ENCODE data around the gene CDK8.

Gene CDK8

GRCh38 chr13:26335158-26335557 lies 81.2 kb downstream of the CDK8 start:
- H3K27ac ChIP-seq (ENCODE audit: low read length), result no peak overlapping the region
- H3K9me3 ChIP-seq (ENCODE audit: control insufficient read depth in 2 of 2, low read length in 2 of 2), result no peaks in the 10 kb centered on the region
- H3K4me1 ChIP-seq (ENCODE audit: control insufficient read depth, insufficient read depth, low read length), result no peaks in the 10 kb centered on the region
- no peak overlapping the region for H3K9ac ChIP-seq (ENCODE audit: low read length in 2 of 2)
- no peaks in the 10 kb centered on the region for H3K36me3 ChIP-seq (ENCODE audit: control insufficient read depth in 2 of 2, insufficient read depth in 2 of 2, low read length in 2 of 2)
- H3K27me3 ChIP-seq (ENCODE audit: control insufficient read depth in 1 of 2, insufficient read depth in 2 of 2, low read length in 2 of 2), result no peaks in the 10 kb centered on the region
- H3K4me3 ChIP-seq (ENCODE audit: low read length in 2 of 2), result no peak overlapping the region

GRCh38 chr13:26340807-26341206 lies 86.9 kb downstream of the CDK8 start:
- Histone ChIP-seq H3K9ac (ENCODE audit: low read length in 2 of 2) (no peak overlapping the region), H3K9me3 (ENCODE audit: control insufficient read depth in 2 of 2, low read length in 2 of 2) (no peaks in the 10 kb centered on the region), H3K36me3 (ENCODE audit: control insufficient read depth in 2 of 2, insufficient read depth in 2 of 2, low read length in 2 of 2) (peaks cover 0 to 7% of the 10 kb centered on the region in 2 donors), H3K27me3 (ENCODE audit: control insufficient read depth in 1 of 2, insufficient read depth in 2 of 2, low read length in 2 of 2) (no peaks in the 10 kb centered on the region), H3K27ac (ENCODE audit: low read length) (no peak overlapping the region), H3K4me1 (ENCODE audit: control insufficient read depth, insufficient read depth, low read length) (no peaks in the 10 kb centered on the region), H3K4me3 (ENCODE audit: low read length in 2 of 2) (no peak overlapping the region)

- Histone ChIP-seq H3K27me3 (ENCODE audit: control insufficient read depth in 1 of 2, insufficient read depth in 2 of 2, low read length in 2 of 2) (no peaks in the 10 kb centered on the region), H3K9me3 (ENCODE audit: control insufficient read depth in 2 of 2, low read length in 2 of 2) (no peaks in the 10 kb centered on the region), H3K4me3 (ENCODE audit: low read length in 2 of 2) (no peak overlapping the region), H3K4me1 (ENCODE audit: control insufficient read depth, insufficient read depth, low read length) (no peaks in the 10 kb centered on the region), H3K9ac (ENCODE audit: low read length in 2 of 2) (no peak overlapping the region), H3K27ac (ENCODE audit: low read length) (no peak overlapping the region), H3K36me3 (ENCODE audit: control insufficient read depth in 2 of 2, insufficient read depth in 2 of 2, low read length in 2 of 2) (peaks cover 0 to 7% of the 10 kb centered on the region in 2 donors)
Observed at GRCh38 chr13:26342898-26343297, 89.0 kb downstream of the CDK8 start.

GRCh38 chr13:26343816-26344215 lies 89.9 kb downstream of the CDK8 start:
- Histone ChIP-seq H3K9me3 (ENCODE audit: control insufficient read depth in 2 of 2, low read length in 2 of 2) (no peaks in the 10 kb centered on the region), H3K36me3 (ENCODE audit: control insufficient read depth in 2 of 2, insufficient read depth in 2 of 2, low read length in 2 of 2) (peaks cover 0 to 7% of the 10 kb centered on the region in 2 donors), H3K4me3 (ENCODE audit: low read length in 2 of 2) (no peak overlapping the region), H3K27ac (ENCODE audit: low read length) (no peak overlapping the region), H3K9ac (ENCODE audit: low read length in 2 of 2) (no peak overlapping the region), H3K27me3 (ENCODE audit: control insufficient read depth in 1 of 2, insufficient read depth in 2 of 2, low read length in 2 of 2) (no peaks in the 10 kb centered on the region), H3K4me1 (ENCODE audit: control insufficient read depth, insufficient read depth, low read length) (no peaks in the 10 kb centered on the region)

GRCh38 chr13:26344980-26345379 lies 91.1 kb downstream of the CDK8 start:
- no peaks in the 10 kb centered on the region for H3K27me3 ChIP-seq (ENCODE audit: control insufficient read depth in 1 of 2, insufficient read depth in 2 of 2, low read length in 2 of 2)
- no peaks in the 10 kb centered on the region for H3K4me1 ChIP-seq (ENCODE audit: control insufficient read depth, insufficient read depth, low read length)

GRCh38 chr13:26348966-26349365 lies 95.0 kb downstream of the CDK8 start:
- H3K27ac ChIP-seq (ENCODE audit: low read length), result no peak overlapping the region
- no peaks in the 10 kb centered on the region for H3K4me1 ChIP-seq (ENCODE audit: control insufficient read depth, insufficient read depth, low read length)
- no peaks in the 10 kb centered on the region for H3K27me3 ChIP-seq (ENCODE audit: control insufficient read depth in 1 of 2, insufficient read depth in 2 of 2, low read length in 2 of 2)
- no peak overlapping the region for H3K9ac ChIP-seq (ENCODE audit: low read length in 2 of 2)
- peaks cover 0 to 7% of the 10 kb centered on the region in 2 donors for H3K36me3 ChIP-seq (ENCODE audit: control insufficient read depth in 2 of 2, insufficient read depth in 2 of 2, low read length in 2 of 2)
- no peak overlapping the region for H3K4me3 ChIP-seq (ENCODE audit: low read length in 2 of 2)
- H3K9me3 ChIP-seq (ENCODE audit: control insufficient read depth in 2 of 2, low read length in 2 of 2), result no peaks in the 10 kb centered on the region

More at GRCh38 chr13:26344980-26345379, 91.1 kb downstream of the CDK8 start:
- H3K9me3 ChIP-seq (ENCODE audit: control insufficient read depth in 2 of 2, low read length in 2 of 2), result no peaks in the 10 kb centered on the region
- H3K4me3 ChIP-seq (ENCODE audit: low read length in 2 of 2), result no peak overlapping the region
- H3K9ac ChIP-seq (ENCODE audit: low read length in 2 of 2), result no peak overlapping the region
- no peak overlapping the region for H3K27ac ChIP-seq (ENCODE audit: low read length)
- peaks cover 0 to 9% of the 10 kb centered on the region in 2 donors for H3K36me3 ChIP-seq (ENCODE audit: control insufficient read depth in 2 of 2, insufficient read depth in 2 of 2, low read length in 2 of 2)

GRCh38 chr13:26362261-26362660 lies 108.3 kb downstream of the CDK8 start:
- no peak overlapping the region for H3K4me3 ChIP-seq (ENCODE audit: low read length in 2 of 2)
- H3K36me3 ChIP-seq (ENCODE audit: control insufficient read depth in 2 of 2, insufficient read depth in 2 of 2, low read length in 2 of 2), result no peaks in the 10 kb centered on the region
- H3K9me3 ChIP-seq (ENCODE audit: control insufficient read depth in 2 of 2, low read length in 2 of 2), result no peaks in the 10 kb centered on the region
- no peaks in the 10 kb centered on the region for H3K4me1 ChIP-seq (ENCODE audit: control insufficient read depth, insufficient read depth, low read length)
- H3K27ac ChIP-seq (ENCODE audit: low read length), result no peak overlapping the region
- no peaks in the 10 kb centered on the region for H3K27me3 ChIP-seq (ENCODE audit: control insufficient read depth in 1 of 2, insufficient read depth in 2 of 2, low read length in 2 of 2)
- H3K9ac ChIP-seq (ENCODE audit: low read length in 2 of 2), result no peak overlapping the region

- Histone ChIP-seq H3K36me3 (ENCODE audit: control insufficient read depth in 2 of 2, insufficient read depth in 2 of 2, low read length in 2 of 2) (no peaks in the 10 kb centered on the region), H3K9ac (ENCODE audit: low read length in 2 of 2) (no peak overlapping the region), H3K27me3 (ENCODE audit: control insufficient read depth in 1 of 2, insufficient read depth in 2 of 2, low read length in 2 of 2) (no peaks in the 10 kb centered on the region), H3K27ac (ENCODE audit: low read length) (no peak overlapping the region), H3K4me1 (ENCODE audit: control insufficient read depth, insufficient read depth, low read length) (no peaks in the 10 kb centered on the region), H3K9me3 (ENCODE audit: control insufficient read depth in 2 of 2, low read length in 2 of 2) (no peaks in the 10 kb centered on the region), H3K4me3 (ENCODE audit: low read length in 2 of 2) (no peak overlapping the region)
Observed at GRCh38 chr13:26370553-26370952, 116.6 kb downstream of the CDK8 start.

GRCh38 chr13:26372747-26373146 lies 118.8 kb downstream of the CDK8 start:
- Histone ChIP-seq H3K36me3 (ENCODE audit: control insufficient read depth in 2 of 2, insufficient read depth in 2 of 2, low read length in 2 of 2) (no peaks in the 10 kb centered on the region), H3K4me3 (ENCODE audit: low read length in 2 of 2) (no peak overlapping the region), H3K4me1 (ENCODE audit: control insufficient read depth, insufficient read depth, low read length) (no peaks in the 10 kb centered on the region), H3K9me3 (ENCODE audit: control insufficient read depth in 2 of 2, low read length in 2 of 2) (no peaks in the 10 kb centered on the region), H3K27me3 (ENCODE audit: control insufficient read depth in 1 of 2, insufficient read depth in 2 of 2, low read length in 2 of 2) (no peaks in the 10 kb centered on the region), H3K27ac (ENCODE audit: low read length) (no peak overlapping the region), H3K9ac (ENCODE audit: low read length in 2 of 2) (no peak overlapping the region)

- no peaks in the 10 kb centered on the region for H3K36me3 ChIP-seq (ENCODE audit: control insufficient read depth in 2 of 2, insufficient read depth in 2 of 2, low read length in 2 of 2)
- H3K27me3 ChIP-seq (ENCODE audit: control insufficient read depth in 1 of 2, insufficient read depth in 2 of 2, low read length in 2 of 2), result no peaks in the 10 kb centered on the region
- H3K4me1 ChIP-seq (ENCODE audit: control insufficient read depth, insufficient read depth, low read length), result no peaks in the 10 kb centered on the region
- no peak overlapping the region for H3K9ac ChIP-seq (ENCODE audit: low read length in 2 of 2)
- no peak overlapping the region for H3K4me3 ChIP-seq (ENCODE audit: low read length in 2 of 2)
- no peaks in the 10 kb centered on the region for H3K9me3 ChIP-seq (ENCODE audit: control insufficient read depth in 2 of 2, low read length in 2 of 2)
- no peak overlapping the region for H3K27ac ChIP-seq (ENCODE audit: low read length)
Observed at GRCh38 chr13:26376430-26376829, 122.5 kb downstream of the CDK8 start.

- Histone ChIP-seq H3K4me3 (ENCODE audit: low read length in 2 of 2) (no peak overlapping the region), H3K27ac (ENCODE audit: low read length) (no peak overlapping the region), H3K9ac (ENCODE audit: low read length in 2 of 2) (no peak overlapping the region), H3K27me3 (ENCODE audit: control insufficient read depth in 1 of 2, insufficient read depth in 2 of 2, low read length in 2 of 2) (no peaks in the 10 kb centered on the region), H3K9me3 (ENCODE audit: control insufficient read depth in 2 of 2, low read length in 2 of 2) (no peaks in the 10 kb centered on the region), H3K36me3 (ENCODE audit: control insufficient read depth in 2 of 2, insufficient read depth in 2 of 2, low read length in 2 of 2) (no peaks in the 10 kb centered on the region), H3K4me1 (ENCODE audit: control insufficient read depth, insufficient read depth, low read length) (no peaks in the 10 kb centered on the region)
Observed at GRCh38 chr13:26377038-26377437, 123.1 kb downstream of the CDK8 start.
